ENCODE data around the gene SCAMP5. TPM values are rescaled to one million over a fixed set of nuclear protein-coding genes. Genes with fewer than 3 reads are reported as not detected.

SCAMP5 gene
- total RNA-seq, 1 donor from 2014 or later: 28.4 TPM

- no peak for TF ChIP-seq CTCF (IDR thresholded peaks at IDR 0.05; ENCODE audit: unreplicated experiment)
Observed at GRCh38 chr15:75049392-75049791, 54.0 kb downstream of the SCAMP5 start.

GRCh38 chr15:75050283-75050682, 54.9 kb downstream of the SCAMP5 start:
- Mint-ChIP-seq H3K4me1 (peaks cover 19% of the 10 kb centered on the region), H3K27me3 (ENCODE audit: low read depth) (no peaks in the 10 kb centered on the region), H3K4me3 (no peak overlapping the region), H3K9me3 (no peaks in the 10 kb centered on the region), H3K27ac (no peak overlapping the region), H3K36me3 (peaks cover 2% of the 10 kb centered on the region)
- DNase-seq (ENCODE audit: low spot score in 2 of 2, unreplicated experiment in 2 of 2): no peak
- TF ChIP-seq CTCF (IDR thresholded peaks at IDR 0.05; ENCODE audit: unreplicated experiment): no peak

More at GRCh38 chr15:75049392-75049791, 54.0 kb downstream of the SCAMP5 start:
- no peaks in the 10 kb centered on the region for H3K9me3 Mint-ChIP-seq
- H3K27me3 Mint-ChIP-seq (ENCODE audit: low read depth): no peaks in the 10 kb centered on the region
- no peak for DNase-seq (ENCODE audit: low spot score in 2 of 2, unreplicated experiment in 2 of 2)
- H3K27ac Mint-ChIP-seq: no peak overlapping the region
- H3K4me1 Mint-ChIP-seq: peaks cover 22% of the 10 kb centered on the region
- no peak overlapping the region for H3K4me3 Mint-ChIP-seq
- peaks cover 6% of the 10 kb centered on the region for H3K36me3 Mint-ChIP-seq

- H3K36me3 Mint-ChIP-seq: peaks cover 2% of the 10 kb centered on the region
- H3K9me3 Mint-ChIP-seq: no peaks in the 10 kb centered on the region
- no peak overlapping the region for H3K27ac Mint-ChIP-seq
- H3K27me3 Mint-ChIP-seq (ENCODE audit: low read depth): no peaks in the 10 kb centered on the region
- H3K4me1 Mint-ChIP-seq: peaks cover 22% of the 10 kb centered on the region
- no peak for TF ChIP-seq CTCF (IDR thresholded peaks at IDR 0.05; ENCODE audit: unreplicated experiment)
- no peak overlapping the region for H3K4me3 Mint-ChIP-seq
- DNase-seq (ENCODE audit: low spot score in 2 of 2, unreplicated experiment in 2 of 2): no peak
Observed at GRCh38 chr15:75051191-75051608, 55.8 kb downstream of the SCAMP5 start.

- DNase-seq (ENCODE audit: low spot score in 2 of 2, unreplicated experiment in 2 of 2): no peak
- peaks cover 17% of the 10 kb centered on the region for H3K4me1 Mint-ChIP-seq
- no peak overlapping the region for H3K27ac Mint-ChIP-seq
- no peak for TF ChIP-seq CTCF (IDR thresholded peaks at IDR 0.05; ENCODE audit: unreplicated experiment)
- no peaks in the 10 kb centered on the region for H3K36me3 Mint-ChIP-seq
- no peak overlapping the region for H3K4me3 Mint-ChIP-seq
- H3K27me3 Mint-ChIP-seq (ENCODE audit: low read depth): no peaks in the 10 kb centered on the region
- no peaks in the 10 kb centered on the region for H3K9me3 Mint-ChIP-seq
Observed at GRCh38 chr15:75051711-75052110, 56.3 kb downstream of the SCAMP5 start.

- Mint-ChIP-seq H3K27ac (no peak overlapping the region), H3K9me3 (no peaks in the 10 kb centered on the region), H3K4me3 (no peak overlapping the region), H3K4me1 (peaks cover 16% of the 10 kb centered on the region), H3K36me3 (no peaks in the 10 kb centered on the region), H3K27me3 (ENCODE audit: low read depth) (no peaks in the 10 kb centered on the region)
- no peak for TF ChIP-seq CTCF (IDR thresholded peaks at IDR 0.05; ENCODE audit: unreplicated experiment)
- no peak for DNase-seq (ENCODE audit: low spot score in 2 of 2, unreplicated experiment in 2 of 2)
Observed at GRCh38 chr15:75052972-75053747, 57.8 kb downstream of the SCAMP5 start.
